CD4-positive, CD25-positive, alpha-beta regulatory T cell (primary cell): Measurements from ENCODE around the gene GGA2. TPM values are rescaled to one million over a fixed set of nuclear protein-coding genes. Genes with fewer than 3 reads are reported as not detected.

Experiments used
- ATAC-seq, 2 donors: fragments of 150-1000 bp; cut with Tn5 transposase; one replicate each; pipeline ENCODE4 v1.10.0; 2021; ENCODE audit warnings: low read depth in 2 of 2, moderate number of reproducible peaks in 2 of 2, moderate library complexity in 1 of 2
- DNase-seq, 3 donors: peaks; one replicate each; pipeline versions ENCODE4 v3.0.0 to v3.0.0-alpha.2; 2012 to 2022; ENCODE audit warnings: mixed read lengths in 1 of 3
- H3K27ac ChIP-seq: one replicate; pipeline ENCODE4 v1.7.0; 2013; ENCODE audit warnings: mild to moderate bottlenecking, low read length; ENCODE audit not compliant: insufficient read depth, poor library complexity, severe bottlenecking
- H3K27me3 ChIP-seq: one replicate; pipeline ENCODE4 v1.7.0; 2013; ENCODE audit warnings: low read length; ENCODE audit not compliant: control insufficient read depth, insufficient read depth
- H3K36me3 ChIP-seq: one replicate; pipeline ENCODE4 v1.7.0; 2013; ENCODE audit warnings: mild to moderate bottlenecking, low read length, moderate library complexity; ENCODE audit not compliant: control insufficient read depth, insufficient read depth
- H3K4me1 ChIP-seq: 2 replicates; pipeline ENCODE4 v1.7.0; 2013; ENCODE audit warnings: mild to moderate bottlenecking, low read length; ENCODE audit not compliant: insufficient read depth, control insufficient read depth, poor library complexity, severe bottlenecking
- H3K4me3 ChIP-seq: one replicate; pipeline ENCODE4 v1.7.0; 2013; ENCODE audit warnings: low read depth, mild to moderate bottlenecking, low read length, moderate library complexity
- H3K9me3 ChIP-seq, 2 experiments: 1 replicate in 1 of 2; 2 replicates in 1 of 2; pipeline ENCODE4 v1.7.0; 2013; ENCODE audit warnings: low read length in 2 of 2, mild to moderate bottlenecking in 1 of 2, moderate library complexity in 1 of 2; ENCODE audit not compliant: control insufficient read depth in 2 of 2
- H3K27ac Mint-ChIP-seq, 3 donors: one replicate each; pipeline ENCODE4 v1.8.0; 2020 to 2022; ENCODE audit warnings: mild to moderate bottlenecking in 3 of 3, mixed read lengths in 3 of 3, moderate library complexity in 2 of 3
- H3K27me3 Mint-ChIP-seq: one replicate; pipeline ENCODE4 v1.8.0; 2022; ENCODE audit warnings: mild to moderate bottlenecking, mixed read lengths
- H3K36me3 Mint-ChIP-seq: one replicate; pipeline ENCODE4 v1.8.0; 2020; ENCODE audit warnings: mixed read lengths
- H3K4me1 Mint-ChIP-seq, 4 donors: one replicate each; pipeline ENCODE4 v1.8.0; 2020 to 2022; ENCODE audit warnings: mixed read lengths in 4 of 4, mild to moderate bottlenecking in 1 of 4
- H3K4me3 Mint-ChIP-seq, 4 donors: one replicate each; pipeline ENCODE4 v1.8.0; 2020 to 2022; ENCODE audit warnings: mild to moderate bottlenecking in 4 of 4, mixed read lengths in 4 of 4, moderate library complexity in 3 of 4
- H3K9me3 Mint-ChIP-seq, 7 donors: one replicate each; pipeline ENCODE4 v1.8.0; 2020 to 2022; ENCODE audit warnings: mixed read lengths in 7 of 7, mild to moderate bottlenecking in 3 of 7, moderate library complexity in 2 of 7
- polyA plus RNA-seq, 4 donors: library from polyadenylated mRNA; unstranded; fragments of 300-500 nt; fragmentation: Illumina TruSeq; gene quantifications; one replicate each; pipeline ENCODE4 v1.2.3, GENCODE V29; 2021
- total RNA-seq: library from RNA; stranded (reverse); gene quantifications from one replicate; pipeline ENCODE4 v1.2.3, GENCODE V29; 2022

The GGA2 gene
- total and polyA plus RNA-seq, 5 donors from 2014 or later: 46.5 to 109 (median 49.7) TPM

DNA sequence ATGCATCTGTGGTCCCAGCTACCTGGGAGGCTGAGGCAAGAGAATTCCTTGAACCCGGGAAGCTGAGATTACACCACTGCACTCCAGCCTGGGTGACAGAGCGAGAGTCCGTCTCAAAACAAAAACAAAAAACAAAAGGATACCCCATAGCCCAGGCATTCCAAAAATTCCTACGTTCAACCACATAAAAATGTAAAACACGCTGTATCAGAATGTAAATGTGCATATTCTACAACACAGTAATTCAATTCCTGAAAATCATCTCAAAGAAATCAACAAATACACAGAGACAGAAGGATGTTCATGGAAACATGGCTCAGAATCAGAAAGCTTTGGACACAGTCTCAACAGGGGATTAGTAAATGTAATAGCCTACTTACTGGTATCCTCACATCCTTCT is 90.3 kb downstream of the GGA2 start:
- no peaks in the 10 kb centered on the region for H3K9me3 Mint-ChIP-seq
- H3K36me3 Mint-ChIP-seq: peaks cover 39% of the 10 kb centered on the region
- peaks cover 41% of the 10 kb centered on the region for H3K36me3 ChIP-seq
- no peaks in the 10 kb centered on the region for H3K27me3 Mint-ChIP-seq
- no peaks in the 10 kb centered on the region for H3K9me3 ChIP-seq
- H3K4me1 Mint-ChIP-seq: peaks cover 0 to 2% (median 0%) of the 10 kb centered on the region in 4 donors
- H3K4me3 ChIP-seq: no peak overlapping the region
- H3K4me3 Mint-ChIP-seq: no peak overlapping the region
- H3K27ac Mint-ChIP-seq: no peak overlapping the region
- DNase-seq: no peak
- ATAC-seq: no peak
- no peaks in the 10 kb centered on the region for H3K4me1 ChIP-seq
- H3K27me3 ChIP-seq: no peaks in the 10 kb centered on the region
- H3K27ac ChIP-seq: no peak overlapping the region

DNA sequence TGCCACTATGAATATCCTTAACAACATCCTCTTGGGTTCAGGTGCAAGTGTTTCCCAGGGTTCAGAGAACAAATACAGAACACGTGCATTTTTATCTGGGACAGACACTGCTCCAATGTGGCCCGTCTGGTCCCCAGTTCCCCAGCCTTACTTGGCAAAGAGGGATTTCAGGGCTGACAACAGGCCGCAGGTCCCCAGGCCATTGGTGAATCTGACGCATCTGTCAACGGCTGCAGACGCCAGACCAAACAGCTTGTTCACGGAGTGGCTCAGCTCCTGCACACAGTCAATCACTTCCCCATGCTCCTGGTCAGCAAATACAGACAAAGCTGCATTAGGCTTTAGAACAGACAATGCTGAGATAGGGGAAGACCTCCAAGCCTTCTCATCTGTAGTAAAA is 93.5 kb downstream of the GGA2 start:
- Histone ChIP-seq H3K4me3 (no peak overlapping the region), H3K27ac (no peak overlapping the region), H3K9me3 (no peaks in the 10 kb centered on the region), H3K4me1 (no peaks in the 10 kb centered on the region), H3K36me3 (peaks cover 58% of the 10 kb centered on the region), H3K27me3 (no peaks in the 10 kb centered on the region)
- H3K27ac Mint-ChIP-seq: no peak overlapping the region
- no peak for DNase-seq
- H3K36me3 Mint-ChIP-seq: peaks cover 35% of the 10 kb centered on the region
- peaks cover 0 to 2% (median 0%) of the 10 kb centered on the region in 4 donors for H3K4me1 Mint-ChIP-seq
- ATAC-seq: no peak
- H3K9me3 Mint-ChIP-seq: no peaks in the 10 kb centered on the region
- no peak overlapping the region for H3K4me3 Mint-ChIP-seq
- no peaks in the 10 kb centered on the region for H3K27me3 Mint-ChIP-seq

DNA sequence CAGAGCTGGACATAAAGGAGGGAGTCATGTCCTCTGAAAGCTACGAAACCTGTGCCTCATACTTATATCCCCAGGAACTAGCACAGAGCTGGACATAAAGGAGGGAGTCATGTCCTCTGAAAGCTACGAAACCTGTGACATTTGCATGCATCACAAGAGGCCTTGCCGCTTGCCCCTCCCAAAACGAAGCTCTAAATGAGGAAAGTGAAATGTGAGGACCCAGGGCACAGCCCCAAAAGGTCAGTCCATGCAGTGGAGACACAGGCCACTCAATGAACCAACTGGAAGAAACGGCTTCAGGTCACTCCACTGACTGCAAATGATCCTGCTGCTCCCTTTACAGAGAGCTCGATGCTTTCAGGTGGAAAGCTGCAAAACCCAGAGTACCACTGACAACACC is 95.6 kb downstream of the GGA2 start:
- H3K36me3 Mint-ChIP-seq: peaks cover 43% of the 10 kb centered on the region
- Histone ChIP-seq H3K27me3 (no peaks in the 10 kb centered on the region), H3K36me3 (peaks cover 72% of the 10 kb centered on the region), H3K27ac (no peak overlapping the region), H3K4me3 (no peak overlapping the region), H3K9me3 (no peaks in the 10 kb centered on the region), H3K4me1 (no peaks in the 10 kb centered on the region)
- H3K4me1 Mint-ChIP-seq: no peaks in the 10 kb centered on the region
- H3K9me3 Mint-ChIP-seq: no peaks in the 10 kb centered on the region
- H3K27ac Mint-ChIP-seq: no peak overlapping the region
- no peak overlapping the region for H3K4me3 Mint-ChIP-seq
- DNase-seq (no peak), ATAC-seq (no peak)
- no peaks in the 10 kb centered on the region for H3K27me3 Mint-ChIP-seq

Other genes starting within 250 kb of the GGA2 start
- not detected for gene SCNN1B, start 208.2 kb downstream of the GGA2 start, total RNA-seq
- not detected for gene SCNN1B, start 208.2 kb downstream of the GGA2 start, polyA plus RNA-seq
- gene COG7, start 57.3 kb downstream of the GGA2 start, total RNA-seq: 18.7 TPM
- gene COG7, start 57.3 kb downstream of the GGA2 start, polyA plus RNA-seq: 10 to 100 TPM in 3 of 4 donors, 1 to 10 TPM in 1; 9.2 to 14.1 (median 11.1) TPM
- 10.2 TPM for gene EARS2, start 46.9 kb upstream of the GGA2 start, total RNA-seq
- 10 to 100 TPM in 3 of 4 donors, 1 to 10 TPM in 1; 9.5 to 13.5 (median 12.0) TPM for gene EARS2, start 46.9 kb upstream of the GGA2 start, polyA plus RNA-seq
- 38.8 TPM for gene UBFD1, start 47.2 kb upstream of the GGA2 start, total RNA-seq
- 10 to 100 TPM; 13.0 to 17.5 (median 14.7) TPM for gene UBFD1, start 47.2 kb upstream of the GGA2 start, polyA plus RNA-seq
- 27.8 TPM for gene NDUFAB1, start 85.8 kb upstream of the GGA2 start, total RNA-seq
- gene NDUFAB1, start 85.8 kb upstream of the GGA2 start, polyA plus RNA-seq: 100 to 1,000 TPM; 212 to 233 (median 222) TPM
- gene PALB2, start 130.8 kb upstream of the GGA2 start, total RNA-seq: 8.1 TPM
- gene PALB2, start 130.8 kb upstream of the GGA2 start, polyA plus RNA-seq: 1 to 10 TPM; 4.5 to 6.7 (median 5.8) TPM
- 63.4 TPM for gene DCTN5, start 131.0 kb upstream of the GGA2 start, total RNA-seq
- gene DCTN5, start 131.0 kb upstream of the GGA2 start, polyA plus RNA-seq: 10 to 100 TPM; 59.7 to 91.8 (median 73.7) TPM
- gene PLK1, start 168.4 kb upstream of the GGA2 start, total RNA-seq: 1.6 TPM
- gene PLK1, start 168.4 kb upstream of the GGA2 start, polyA plus RNA-seq: 1 to 10 TPM; 1.4 to 4.2 (median 2.8) TPM
- not detected for gene ERN2, start 202.7 kb upstream of the GGA2 start, total RNA-seq
- gene ERN2, start 202.7 kb upstream of the GGA2 start, polyA plus RNA-seq: not detected
- gene CHP2, start 244.5 kb upstream of the GGA2 start, total RNA-seq: not detected
- not detected for gene CHP2, start 244.5 kb upstream of the GGA2 start, polyA plus RNA-seq